ENCODE data around the gene SLC6A6.

- TF ChIP-seq POLR2A (IDR thresholded peaks at IDR 0.05) (no peak), CTCF (IDR thresholded peaks at IDR 0.05) (no peak)
Measured at GRCh38 chr3:14510838-14511622, 108.6 kb downstream of the SLC6A6 start.
